ENCODE results near the gene ATP2C1. TPM values are rescaled to one million over a fixed set of nuclear protein-coding genes. Genes with fewer than 3 reads are reported as not detected.

Gene ATP2C1
- total RNA-seq, 1 donor from 2014 or later = 57.1 TPM

- Histone ChIP-seq H3K4me1 (peaks cover 66% of the 10 kb centered on the region), H3K27ac (replicated peaks) (no peak overlapping the region), H3K4me3 (no peak overlapping the region), H3K9me3 (replicated peaks) (no peaks in the 10 kb centered on the region), H3K36me3 (no peaks in the 10 kb centered on the region), H3K27me3 (ENCODE audit: low read depth) (no peaks in the 10 kb centered on the region)
- no peak for TF ChIP-seq CTCF (IDR thresholded peaks at IDR 0.05; ENCODE audit: borderline replicate concordance)
- intact Hi-C loops (cut with micrococcal nuclease) = no loop called here
- no peak for DNase-seq
Observed at GRCh38 chr3:130904491-130904890, 10.6 kb downstream of the ATP2C1 start.

GRCh38 chr3:130905551-130905950, 11.7 kb downstream of the ATP2C1 start:
- TF ChIP-seq CTCF (IDR thresholded peaks at IDR 0.05; ENCODE audit: borderline replicate concordance) = no peak
- Histone ChIP-seq H3K36me3 (no peaks in the 10 kb centered on the region), H3K9me3 (replicated peaks) (no peaks in the 10 kb centered on the region), H3K27me3 (ENCODE audit: low read depth) (no peaks in the 10 kb centered on the region), H3K4me1 (peaks cover 61% of the 10 kb centered on the region), H3K4me3 (no peak overlapping the region), H3K27ac (replicated peaks) (peak overlapping the region; percentile 54)
- no peak for DNase-seq
- intact Hi-C loops (cut with micrococcal nuclease) = no loop called here

GRCh38 chr3:130906374-130906995, 12.6 kb downstream of the ATP2C1 start:
- Histone ChIP-seq H3K4me1 (peaks cover 52% of the 10 kb centered on the region), H3K27me3 (ENCODE audit: low read depth) (no peaks in the 10 kb centered on the region), H3K9me3 (replicated peaks) (no peaks in the 10 kb centered on the region), H3K27ac (replicated peaks) (peak overlapping the region; percentile 4), H3K4me3 (no peak overlapping the region), H3K36me3 (no peaks in the 10 kb centered on the region)
- DNase-seq = no peak
- intact Hi-C loops (cut with micrococcal nuclease) = no loop called here
- no peak for TF ChIP-seq CTCF (IDR thresholded peaks at IDR 0.05; ENCODE audit: borderline replicate concordance)

GRCh38 chr3:130907500-130907899, 13.6 kb downstream of the ATP2C1 start:
- no peak for DNase-seq
- no peaks in the 10 kb centered on the region for H3K9me3 ChIP-seq (replicated peaks)
- no peak for TF ChIP-seq CTCF (IDR thresholded peaks at IDR 0.05; ENCODE audit: borderline replicate concordance)
- H3K27me3 ChIP-seq (ENCODE audit: low read depth) = no peaks in the 10 kb centered on the region
- H3K36me3 ChIP-seq = no peaks in the 10 kb centered on the region
- H3K4me3 ChIP-seq = no peak overlapping the region
- intact Hi-C loops (cut with micrococcal nuclease) = no loop called here
- peaks cover 45% of the 10 kb centered on the region for H3K4me1 ChIP-seq
- no peak overlapping the region for H3K27ac ChIP-seq (replicated peaks)

- intact Hi-C loops (cut with micrococcal nuclease) = no loop called here
- Histone ChIP-seq H3K4me3 (no peak overlapping the region), H3K27ac (replicated peaks) (no peak overlapping the region), H3K4me1 (peaks cover 45% of the 10 kb centered on the region), H3K9me3 (replicated peaks) (no peaks in the 10 kb centered on the region), H3K27me3 (ENCODE audit: low read depth) (no peaks in the 10 kb centered on the region), H3K36me3 (no peaks in the 10 kb centered on the region)
- no peak for TF ChIP-seq CTCF (IDR thresholded peaks at IDR 0.05; ENCODE audit: borderline replicate concordance)
- no peak for DNase-seq
Observed at GRCh38 chr3:130907966-130908365, 14.1 kb downstream of the ATP2C1 start.

Data from left ventricle myocardium inferior (tissue), 1 donor.